Measurements from ENCODE around the gene SDK1.

DNA sequence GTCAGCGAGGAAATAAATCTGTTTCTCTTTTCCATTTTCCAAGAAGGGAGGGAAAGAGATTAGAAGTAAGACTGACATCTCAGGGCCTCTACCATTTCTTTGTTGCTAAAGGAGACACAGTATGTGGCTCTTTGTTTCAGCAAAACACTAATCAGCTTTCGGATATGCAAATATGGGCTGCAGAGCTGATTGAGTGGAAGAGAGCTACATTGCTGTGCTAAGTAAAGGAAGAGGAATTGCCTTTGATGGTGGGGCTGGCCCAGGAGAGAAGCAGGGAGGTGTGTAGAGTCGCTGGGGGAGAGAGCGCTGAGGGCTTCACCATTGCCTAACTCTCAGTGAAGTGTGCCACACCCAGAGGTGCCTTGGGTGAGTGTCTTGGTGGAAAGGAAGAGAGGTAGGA lies 284.8 kb downstream of the SDK1 start:
- no peak for TF ChIP-seq EZH2 (IDR thresholded peaks at IDR 0.05; ENCODE audit: low read depth, low read length, severe bottlenecking)
- no peak for TF ChIP-seq CTCF (IDR thresholded peaks at IDR 0.05; ENCODE audit: control extremely low read depth in 1 of 3, insufficient read depth in 1 of 3, low read depth in 1 of 3, low read length in 3 of 3)
- no peak for TF ChIP-seq POLR2AphosphoS5 (IDR thresholded peaks at IDR 0.05; ENCODE audit: low read depth, low read length)
- no peak for TF ChIP-seq CHD2 (IDR thresholded peaks at IDR 0.05; ENCODE audit: low read length)
- no peak for TF ChIP-seq SIN3A (conservative IDR thresholded peaks at IDR 0.05 in 1 of 2, IDR thresholded peaks at IDR 0.05 in 1 of 2; ENCODE audit: low read depth in 1 of 2, low read length in 2 of 2)
- TF ChIP-seq PHF8 (conservative IDR thresholded peaks at IDR 0.05; ENCODE audit: low read depth, low read length): no peak
- no peak for TF ChIP-seq RFX5 (IDR thresholded peaks at IDR 0.05; ENCODE audit: borderline replicate concordance, low read depth, low read length)
- TF ChIP-seq HDAC6 (IDR thresholded peaks at IDR 0.05; ENCODE audit: low read depth, low read length): no peak
- no peak for TF ChIP-seq POLR2A (IDR thresholded peaks at IDR 0.05; ENCODE audit: control extremely low read depth in 1 of 2, low read depth in 2 of 2, low read length in 2 of 2)
- TF ChIP-seq SIX5 (IDR thresholded peaks at IDR 0.05; ENCODE audit: low read depth, low read length): no peak
- TF ChIP-seq FOSL1 (IDR thresholded peaks at IDR 0.05; ENCODE audit: insufficient read depth, low read depth, low read length): no peak
- TF ChIP-seq MAFK (IDR thresholded peaks at IDR 0.05; ENCODE audit: low read depth, low read length): no peak
- TF ChIP-seq CTBP2 (IDR thresholded peaks at IDR 0.05; ENCODE audit: borderline replicate concordance, insufficient read depth, insufficient read length, low read length): no peak
